ENCODE data around the gene GDPD2.

DNA sequence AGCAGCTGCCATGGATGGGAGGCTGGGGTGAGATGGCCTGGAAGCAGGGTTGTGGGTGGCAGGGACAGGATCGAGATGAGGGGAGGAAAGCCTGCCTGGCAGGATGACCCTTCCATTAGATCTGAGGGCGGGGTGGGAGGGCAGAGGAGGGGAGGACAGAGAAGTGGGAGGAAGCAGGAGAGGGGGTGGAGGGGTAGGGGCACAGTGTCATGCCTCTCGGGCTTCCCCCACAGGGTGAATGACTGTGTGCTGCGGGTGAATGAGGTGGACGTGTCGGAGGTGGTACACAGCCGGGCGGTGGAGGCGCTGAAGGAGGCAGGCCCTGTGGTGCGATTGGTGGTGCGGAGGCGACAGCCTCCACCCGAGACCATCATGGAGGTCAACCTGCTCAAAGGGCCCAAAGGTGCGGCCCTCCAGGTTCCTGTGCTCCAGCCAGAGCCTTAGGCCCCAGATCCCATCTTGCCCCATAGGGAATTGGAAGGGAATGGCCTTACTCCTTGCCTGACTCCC lies 26.4 kb downstream of the GDPD2 start:
- no peak for TF ChIP-seq CTCF (IDR thresholded peaks at IDR 0.05)
- TF ChIP-seq POLR2A (IDR thresholded peaks at IDR 0.05), result no peak
